OCI-LY7 (cell line): Measurements from ENCODE around the gene FAM221B. TPM values are rescaled to one million over a fixed set of nuclear protein-coding genes. Genes with fewer than 3 reads are reported as not detected.

Experiments
- BruUV-seq: library from RNA; stranded (reverse); fragments of 400-500 nt; replicated peaks from 2 replicates; lab custom pipeline; 2021; lab: Mats Ljungman, UMichigan
- CTCF ChIA-PET: fragments of 300-600 bp; sonication (Branson Sonifier 250); formaldehyde crosslinking; loops from one replicate; lab custom pipeline; 2022; ENCODE audit warnings: antibody characterized with exemption; ENCODE audit not compliant: unreplicated experiment; lab: Charles Lee
- POLR2A ChIA-PET: fragments of 300-600 bp; sonication (Branson Sonifier 250); formaldehyde crosslinking; loops from one replicate; lab custom pipeline; 2022; ENCODE audit warnings: antibody characterized with exemption; lab: Charles Lee
- DNase-seq: peaks from one replicate; pipeline ENCODE4 v3.0.0-alpha.2; 2015; ENCODE audit warnings: low spot score
- H2AFZ ChIP-seq: fragments of 200-600 bp; sonication (generic), shearing (Covaris generic); 2 replicates; pipeline ENCODE4 v1.6.1; 2014; ENCODE audit warnings: mild to moderate bottlenecking, antibody characterized with exemption, low read length, moderate library complexity
- H3K27ac ChIP-seq: fragments of 200-600 bp; sonication (generic); 2 replicates; pipeline ENCODE4 v1.5.1; 2014; ENCODE audit warnings: mixed run types, low read depth, mild to moderate bottlenecking, moderate library complexity, low read length, inconsistent platforms; ENCODE audit not compliant: poor library complexity, severe bottlenecking
- H3K36me3 ChIP-seq: fragments of 200-600 bp; sonication (generic); 2 replicates; pipeline ENCODE4 v1.6.1; 2014; ENCODE audit warnings: mild to moderate bottlenecking, antibody characterized with exemption, low read length, moderate library complexity, mixed read lengths; ENCODE audit not compliant: insufficient read depth
- H3K4me1 ChIP-seq: fragments of 200-600 bp; sonication (generic); 2 replicates; pipeline ENCODE4 v1.5.1; 2014; ENCODE audit warnings: mild to moderate bottlenecking, low read length; ENCODE audit not compliant: insufficient read depth, poor library complexity, severe bottlenecking
- H3K4me2 ChIP-seq: fragments of 200-600 bp; sonication (generic); 2 replicates; pipeline ENCODE4 v1.6.1; 2014; ENCODE audit warnings: mild to moderate bottlenecking, low read length
- H3K4me3 ChIP-seq: fragments of 200-600 bp; sonication (generic); 2 replicates; pipeline ENCODE4 v1.5.1; 2014; ENCODE audit warnings: mild to moderate bottlenecking, low read depth, low read length; ENCODE audit not compliant: poor library complexity, severe bottlenecking
- H3K79me2 ChIP-seq: fragments of 200-600 bp; sonication (generic); 2 replicates; pipeline ENCODE4 v1.6.1; 2016; ENCODE audit warnings: low read depth, mild to moderate bottlenecking, low read length, moderate library complexity, mixed read lengths; ENCODE audit not compliant: insufficient read depth
- H3K9me2 ChIP-seq: fragments of 200-600 bp; sonication (generic); 2 replicates; pipeline ENCODE4 v1.6.1; 2016; ENCODE audit warnings: mild to moderate bottlenecking, low read length, mixed read lengths; ENCODE audit not compliant: insufficient read depth
- H3K9me3 ChIP-seq: fragments of 200-600 bp; sonication (generic); 2 replicates; pipeline ENCODE4 v1.6.1; 2014; ENCODE audit warnings: mild to moderate bottlenecking, mixed run types, low read length, mixed read lengths
- H4K20me1 ChIP-seq: fragments of 200-600 bp; sonication (generic); 2 replicates; pipeline ENCODE4 v1.6.1; 2014; ENCODE audit warnings: mild to moderate bottlenecking, antibody characterized with exemption, low read length, moderate library complexity, mixed read lengths; ENCODE audit not compliant: insufficient read depth
- CTCF ChIP-seq: fragments of 200-600 bp; sonication (generic); conservative IDR thresholded peaks from 2 replicates; pipeline ENCODE4 v1.5.1; 2014; ENCODE audit warnings: mild to moderate bottlenecking, antibody characterized with exemption, low read length, moderate library complexity, mixed read lengths
- EZH2phosphoT487 ChIP-seq: fragments of 200-600 bp; sonication (generic); IDR thresholded peaks from 2 replicates; pipeline ENCODE4 v1.6.1; 2018; ENCODE audit warnings: low read depth, borderline replicate concordance, mild to moderate bottlenecking, mixed run types, antibody characterized with exemption, low read length, moderate library complexity, mixed read lengths
- intact Hi-C: fragments of 100-400 bp; cut with micrococcal nuclease; formaldehyde crosslinking; loops from one replicate; pipeline ENCODE4 v1.10.0; 2022; ENCODE audit not compliant: unreplicated experiment
- total RNA-seq, 2 experiments: library from RNA; depleted of rRNA in 1 of 2; stranded (reverse); fragments of >200 nt in 1 of 2; shearing (Covaris generic) in 1 of 2; gene quantifications; 2 replicates each; pipeline ENCODE4 v1.2.3, GENCODE V29; 2014 to 2022

The FAM221B gene
- total RNA-seq, 2 experiments from 2014 or later = not detected

GRCh38 chr9:35831040-35831439, 2.5 kb upstream of the FAM221B start:
- Histone ChIP-seq H3K27ac (no peak overlapping the region), H3K9me3 (no peaks in the 10 kb centered on the region), H3K4me2 (no peak overlapping the region), H3K4me1 (peaks cover 43% of the 10 kb centered on the region), H3K4me3 (no peak overlapping the region), H3K36me3 (no peaks in the 10 kb centered on the region), H4K20me1 (no peaks in the 10 kb centered on the region), H3K79me2 (no peaks in the 10 kb centered on the region), H3K9me2 (no peaks in the 10 kb centered on the region), H2AFZ (no peak overlapping the region)
- intact Hi-C loops = no loop called here
- CTCF ChIA-PET = interaction anchor here (0.7 kb wide), 1 partner anchor 41 kb away, joined by 3 read pairs; no protein-coding TSS in a partner anchor
- POLR2A ChIA-PET = interaction anchor here (0.8 kb wide), 1 partner anchor 14 kb away, joined by 3 read pairs; no protein-coding TSS in a partner anchor
- BruUV-seq = no TSS peak
- no peak for DNase-seq
- TF ChIP-seq EZH2phosphoT487 = no peak
- no peak for TF ChIP-seq CTCF

GRCh38 chr9:35829764-35830096, 1.2 kb upstream of the FAM221B start:
- Histone ChIP-seq H3K9me3 (no peaks in the 10 kb centered on the region), H3K4me2 (peak overlapping the region; percentile 84), H3K79me2 (no peaks in the 10 kb centered on the region), H3K4me1 (peaks cover 37% of the 10 kb centered on the region), H3K27ac (no peak overlapping the region), H3K36me3 (no peaks in the 10 kb centered on the region), H4K20me1 (no peaks in the 10 kb centered on the region), H2AFZ (peak overlapping the region; percentile 93; the same call in 1 of the 2 replicates), H3K9me2 (no peaks in the 10 kb centered on the region), H3K4me3 (peak overlapping the region; percentile 72)
- POLR2A ChIA-PET = no interaction called here
- CTCF ChIA-PET = no interaction called here
- intact Hi-C loops = loop anchor here (1.0 to 5.0 kb wide), 3 partner anchors 14 to 172 kb away; partner anchors contain the start of genes CCDC107, HINT2 and RMRP
- no peak for DNase-seq
- no peak for TF ChIP-seq EZH2phosphoT487
- no peak for TF ChIP-seq CTCF
- BruUV-seq = no TSS peak

- no peaks in the 10 kb centered on the region for H4K20me1 ChIP-seq
- no TSS peak for BruUV-seq
Measured at GRCh38 chr9:35829084-35829763, 692 bp upstream of the FAM221B start, which contains the start of gene TMEM8B. Gene TMEM8B (plus strand): TSS chr9:35829228. CDS start chr9:35829448, 220 bp downstream.

More at GRCh38 chr9:35829084-35829763, 692 bp upstream of the FAM221B start, which contains the start of gene TMEM8B:
- peak within 1 kb of the TSS; percentile 84 for H3K4me2 ChIP-seq
- peak within 1 kb of the TSS; percentile 93 for H2AFZ ChIP-seq
- peak within 1 kb of the TSS; percentile 72 for H3K4me3 ChIP-seq
- TF ChIP-seq CTCF (no peak), EZH2phosphoT487 (no peak)
- H3K4me1 ChIP-seq = peaks cover 32% of the 10 kb centered on the region
- intact Hi-C loops = loop anchor here (1.0 to 5.0 kb wide), 3 partner anchors 14 to 172 kb away; partner anchors contain the start of genes CCDC107, HINT2 and RMRP
- peak; percentile 94 for DNase-seq
- no peaks in the 10 kb centered on the region for H3K9me3 ChIP-seq
- CTCF ChIA-PET = no interaction called here
- no peak within 1 kb of the TSS for H3K27ac ChIP-seq
- H3K79me2 ChIP-seq = no peaks in the 10 kb centered on the region
- H3K9me2 ChIP-seq = no peaks in the 10 kb centered on the region
- POLR2A ChIA-PET = no interaction called here
- no peaks in the 10 kb centered on the region for H3K36me3 ChIP-seq
